ENCODE results near the gene SLC22A15. TPM values are rescaled to one million over a fixed set of nuclear protein-coding genes. Genes with fewer than 3 reads are reported as not detected.

SLC22A15 gene
- total and polyA plus RNA-seq, 3 donors from 2014 or later = 1.8 to 9.4 (median 6.4) TPM

DNA sequence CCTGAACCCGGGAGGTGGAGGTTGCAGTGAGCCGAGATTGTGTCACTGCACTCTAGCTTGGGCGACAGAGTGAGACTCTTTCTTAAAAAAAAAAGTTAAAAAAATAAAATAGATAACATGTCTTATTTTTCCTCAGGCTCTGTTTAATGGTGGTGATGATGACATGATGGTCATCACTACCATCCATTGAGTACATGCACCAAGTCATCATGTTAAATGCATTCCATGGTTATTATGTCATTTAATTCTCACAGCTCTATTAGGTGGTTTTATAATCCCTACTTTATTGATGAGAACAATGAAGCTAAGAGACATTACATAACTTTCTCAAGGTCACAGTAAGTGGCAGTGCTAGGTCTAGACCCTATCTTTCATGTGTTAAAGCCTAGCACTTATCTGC, 100.5 kb downstream of the SLC22A15 start:
- Histone ChIP-seq H3K27ac (no peak overlapping the region), H3K27me3 (no peaks in the 10 kb centered on the region), H3K9me3 (no peaks in the 10 kb centered on the region), H3K36me3 (ENCODE audit: low read depth, missing control alignments) (no peaks in the 10 kb centered on the region), H3K4me3 (no peak overlapping the region), H3K4me1 (no peaks in the 10 kb centered on the region)
- intact Hi-C loops (cut with DNase I; ENCODE audit: low total_unique reads) = no loop called here
- TF ChIP-seq, protein P1, sequence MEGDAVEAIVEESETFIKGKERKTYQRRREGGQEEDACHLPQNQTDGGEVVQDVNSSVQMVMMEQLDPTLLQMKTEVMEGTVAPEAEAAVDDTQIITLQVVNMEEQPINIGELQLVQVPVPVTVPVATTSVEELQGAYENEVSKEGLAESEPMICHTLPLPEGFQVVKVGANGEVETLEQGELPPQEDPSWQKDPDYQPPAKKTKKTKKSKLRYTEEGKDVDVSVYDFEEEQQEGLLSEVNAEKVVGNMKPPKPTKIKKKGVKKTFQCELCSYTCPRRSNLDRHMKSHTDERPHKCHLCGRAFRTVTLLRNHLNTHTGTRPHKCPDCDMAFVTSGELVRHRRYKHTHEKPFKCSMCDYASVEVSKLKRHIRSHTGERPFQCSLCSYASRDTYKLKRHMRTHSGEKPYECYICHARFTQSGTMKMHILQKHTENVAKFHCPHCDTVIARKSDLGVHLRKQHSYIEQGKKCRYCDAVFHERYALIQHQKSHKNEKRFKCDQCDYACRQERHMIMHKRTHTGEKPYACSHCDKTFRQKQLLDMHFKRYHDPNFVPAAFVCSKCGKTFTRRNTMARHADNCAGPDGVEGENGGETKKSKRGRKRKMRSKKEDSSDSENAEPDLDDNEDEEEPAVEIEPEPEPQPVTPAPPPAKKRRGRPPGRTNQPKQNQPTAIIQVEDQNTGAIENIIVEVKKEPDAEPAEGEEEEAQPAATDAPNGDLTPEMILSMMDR (IDR thresholded peaks at IDR 0.05) = no peak
- TF ChIP-seq POLR2A (IDR thresholded peaks at IDR 0.05) = no peak
- no peak for DNase-seq
- WGBS, 2 donors = 91 to 96% methylated on average over 3 of the region's 3 CpGs

DNA sequence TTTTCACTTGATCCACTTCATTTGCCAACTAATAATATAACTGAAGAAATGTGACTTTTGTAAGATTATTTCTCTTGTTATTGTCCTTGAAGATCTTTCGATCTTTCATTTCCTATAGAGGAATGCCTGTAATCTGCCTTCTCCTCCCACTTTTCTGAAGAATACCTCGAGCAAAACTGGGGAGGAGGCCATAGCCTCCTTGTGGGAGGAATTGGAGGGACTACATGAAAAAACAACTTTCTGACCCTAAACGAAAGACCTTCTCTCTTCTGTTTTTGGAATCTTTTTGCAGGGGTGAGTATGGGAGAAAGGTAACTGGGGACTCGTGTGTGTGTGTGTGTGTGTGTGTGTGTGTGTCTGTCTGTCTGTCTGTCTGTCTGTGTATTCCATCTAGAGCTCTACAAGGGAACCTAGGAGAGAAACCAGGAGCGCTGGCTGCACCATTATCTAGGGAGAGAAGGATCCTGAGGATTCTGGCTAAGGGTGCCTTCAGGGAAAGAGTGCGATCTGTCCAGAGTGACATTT, 102.4 kb downstream of the SLC22A15 start:
- H3K9me3 ChIP-seq = no peaks in the 10 kb centered on the region
- H3K27ac ChIP-seq = no peak overlapping the region
- H3K36me3 ChIP-seq (ENCODE audit: low read depth, missing control alignments) = no peaks in the 10 kb centered on the region
- H3K27me3 ChIP-seq = no peaks in the 10 kb centered on the region
- peak; percentile 15 for DNase-seq
- TF ChIP-seq, protein P1 (IDR thresholded peaks at IDR 0.05) = no peak
- TF ChIP-seq POLR2A (IDR thresholded peaks at IDR 0.05) = no peak
- no peak overlapping the region for H3K4me3 ChIP-seq
- intact Hi-C loops (cut with DNase I; ENCODE audit: low total_unique reads) = no loop called here
- no peaks in the 10 kb centered on the region for H3K4me1 ChIP-seq
- 48 to 57% methylated on average over 6 of the region's 6 CpGs for WGBS, 2 donors

DNA sequence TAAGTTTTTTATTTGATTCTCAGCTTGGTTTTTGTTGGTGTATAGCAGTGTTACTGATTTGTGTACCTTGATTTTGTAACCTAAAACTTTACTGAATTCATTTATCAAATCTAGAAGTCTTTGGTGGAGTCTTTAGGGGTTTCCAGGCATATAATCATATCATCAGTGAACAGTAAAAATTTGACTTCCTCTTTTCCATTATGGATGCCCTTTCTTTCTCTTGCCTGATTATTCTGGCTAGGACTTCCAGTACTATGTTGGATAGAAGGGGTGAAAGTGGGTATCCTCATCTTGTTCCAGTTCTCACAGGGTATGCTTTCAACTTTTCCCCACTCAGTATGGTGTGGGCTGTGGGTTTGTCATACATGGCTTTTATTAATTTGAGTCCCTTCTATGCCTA, 111.3 kb downstream of the SLC22A15 start:
- no peak for TF ChIP-seq POLR2A (IDR thresholded peaks at IDR 0.05)
- TF ChIP-seq, protein P1 (IDR thresholded peaks at IDR 0.05) = no peak
- no peaks in the 10 kb centered on the region for H3K27me3 ChIP-seq
- H3K9me3 ChIP-seq = no peaks in the 10 kb centered on the region
- no peaks in the 10 kb centered on the region for H3K36me3 ChIP-seq (ENCODE audit: low read depth, missing control alignments)
- no peak overlapping the region for H3K4me3 ChIP-seq
- intact Hi-C loops (cut with DNase I; ENCODE audit: low total_unique reads) = no loop called here
- no peaks in the 10 kb centered on the region for H3K4me1 ChIP-seq
- DNase-seq = no peak
- H3K27ac ChIP-seq = no peak overlapping the region

DNA sequence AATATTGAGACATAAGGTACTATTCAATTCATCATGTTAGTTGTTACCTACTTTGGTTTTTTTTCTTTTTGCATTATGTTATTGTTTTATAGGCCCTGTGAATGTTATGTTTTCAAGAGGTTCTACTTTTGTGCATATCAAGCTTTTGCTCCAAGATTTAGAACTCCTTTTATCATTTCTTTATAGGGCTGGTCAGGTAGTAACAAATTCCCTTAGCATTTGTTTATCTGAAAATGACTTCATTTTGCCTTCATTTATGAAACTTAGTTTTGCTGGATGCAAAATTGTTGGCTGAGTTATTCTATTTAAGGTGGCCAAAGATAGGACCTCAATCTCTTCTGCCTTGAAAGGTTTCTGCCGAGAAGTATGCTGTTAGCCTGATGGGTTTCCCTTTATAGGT, 113.6 kb downstream of the SLC22A15 start:
- Histone ChIP-seq H3K4me3 (no peak overlapping the region), H3K27ac (no peak overlapping the region), H3K4me1 (no peaks in the 10 kb centered on the region), H3K9me3 (no peaks in the 10 kb centered on the region), H3K27me3 (no peaks in the 10 kb centered on the region), H3K36me3 (ENCODE audit: low read depth, missing control alignments) (no peaks in the 10 kb centered on the region)
- WGBS, 2 donors = 93 to 94% methylated on average over 1 of the region's 1 CpG
- TF ChIP-seq, protein P1 (IDR thresholded peaks at IDR 0.05) = no peak
- no peak for TF ChIP-seq POLR2A (IDR thresholded peaks at IDR 0.05)
- intact Hi-C loops (cut with DNase I; ENCODE audit: low total_unique reads) = no loop called here
- no peak for DNase-seq

DNA sequence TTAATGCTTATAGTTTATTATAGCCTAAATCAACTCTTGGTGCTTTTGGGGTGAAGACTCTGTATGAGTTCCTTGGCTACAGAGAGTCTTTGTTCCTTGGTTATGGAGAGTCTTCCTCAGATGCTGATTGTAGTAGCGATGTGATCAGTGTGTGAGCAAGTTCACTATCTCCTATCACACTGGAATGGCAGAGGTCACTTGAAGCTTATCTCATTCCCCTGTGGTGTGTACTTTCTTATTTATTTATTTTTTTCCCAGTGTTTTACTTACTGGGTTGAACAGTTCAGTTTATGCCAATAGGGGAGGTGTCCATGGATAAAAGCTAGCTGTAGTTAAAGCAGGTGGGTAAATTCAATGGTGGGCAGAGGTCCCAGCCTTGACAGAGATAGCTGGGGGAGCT, 114.8 kb downstream of the SLC22A15 start:
- no peaks in the 10 kb centered on the region for H3K9me3 ChIP-seq
- no peak for TF ChIP-seq POLR2A (IDR thresholded peaks at IDR 0.05)
- TF ChIP-seq, protein P1 (IDR thresholded peaks at IDR 0.05) = no peak
- H3K4me1 ChIP-seq = no peaks in the 10 kb centered on the region
- H3K36me3 ChIP-seq (ENCODE audit: low read depth, missing control alignments) = no peaks in the 10 kb centered on the region
- no peaks in the 10 kb centered on the region for H3K27me3 ChIP-seq
- no peak overlapping the region for H3K27ac ChIP-seq
- intact Hi-C loops (cut with DNase I; ENCODE audit: low total_unique reads) = no loop called here
- DNase-seq = no peak
- H3K4me3 ChIP-seq = no peak overlapping the region
- WGBS, 2 donors = 74 to 95% methylated on average over 1 of the region's 1 CpG

Measured in testis (tissue), 3 donors.